Left colon (tissue), 2 donors: ENCODE measurements around the gene KLHL10. TPM values are rescaled to one million over a fixed set of nuclear protein-coding genes. Genes with fewer than 3 reads are reported as not detected.
A peak's percentile ranks its signal among the peaks of the same experiment; 100 is the strongest.
"Not testable (repeated sequence)": the region's sequence is repeated elsewhere in the genome, so short reads cannot be mapped to it uniquely, and the experiment has no call there.

Source experiments
- ATAC-seq: fragments of 200-7000 bp; cut with Tn5 transposase; one replicate; pipeline ENCODE4 v1.9.1; 2020; ENCODE audit warnings: mild to moderate bottlenecking, moderate library complexity
- DNase-seq, 2 donors: peaks; one replicate each; pipeline ENCODE4 v3.0.0-alpha.2; 2020
- intact Hi-C, 2 donors: fragments of 100-400 bp; cut with DNase I in 1 of 2; cut with micrococcal nuclease in 1 of 2; formaldehyde crosslinking; loops; one replicate each; pipeline versions ENCODE4 v1.11.2 to v1.14.0; 2022; cut with DNase I, micrococcal nuclease
- total RNA-seq, 2 donors: library from RNA; stranded (reverse); fragmentation: NEBNext Ultra II Directional; extraction: Animal tissue kit (Norgen Biotek cat#: 25700); gene quantifications; one replicate each; pipeline ENCODE4 v1.2.1, GENCODE V29; 2021
- donor health status: DM: no; HTN: no; CAD: no.
- donor health status: DM: yes; HTN: yes; CAD: no.

KLHL10 gene
- total RNA-seq, 2 donors from 2014 or later = not detected

DNA sequence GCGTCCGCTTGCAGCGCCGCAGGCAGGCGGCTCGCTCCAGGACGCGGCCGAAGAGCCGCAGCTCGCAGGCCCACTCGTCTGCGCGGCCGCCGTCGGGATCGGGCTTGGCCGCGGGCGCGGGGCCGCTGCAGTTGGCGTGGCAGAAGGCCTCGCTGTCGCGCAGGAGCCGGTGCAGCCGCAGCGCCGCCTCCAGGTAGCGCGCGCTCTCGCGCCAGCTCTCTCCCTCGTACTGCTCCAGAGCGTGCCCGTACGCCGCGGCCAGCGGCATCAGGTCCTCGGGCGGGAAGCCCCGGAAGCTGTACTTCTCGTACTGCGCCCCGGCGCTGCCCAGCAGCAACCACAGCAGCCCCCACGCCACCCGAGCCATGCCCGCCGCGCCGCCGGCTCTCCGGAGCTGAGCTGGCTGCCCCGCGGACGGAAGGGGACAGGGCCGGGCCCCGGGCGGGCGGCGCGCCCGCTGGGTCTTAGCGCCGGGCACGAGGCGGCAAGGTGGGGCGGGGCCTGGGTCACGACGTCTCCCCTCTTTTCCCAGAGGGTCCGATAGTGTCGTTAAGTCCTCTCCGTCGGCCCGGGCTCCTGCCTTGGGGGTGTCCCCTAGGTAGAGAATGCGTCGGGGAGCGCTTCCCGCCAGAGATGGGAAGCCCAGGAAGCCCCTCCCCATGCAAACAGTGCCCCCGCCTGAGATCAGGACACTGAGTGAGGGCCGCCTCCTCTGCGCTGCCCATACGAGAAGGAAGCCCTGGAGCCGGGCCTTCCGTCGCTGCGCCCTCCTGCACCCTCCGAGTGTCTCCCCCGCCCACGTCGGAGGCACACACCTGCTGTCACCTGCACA, 25.9 kb upstream of the KLHL10 start, which contains the start of gene P3H4:
P3H4 (minus strand) TSS at position 401 of the 832 bp plus-strand sequence; CDS start at position 367, 34 bp downstream.
- DNase-seq (peak; percentile 66 to 88), ATAC-seq (peak; percentile 81)
- intact Hi-C loops = no loop called here

DNA sequence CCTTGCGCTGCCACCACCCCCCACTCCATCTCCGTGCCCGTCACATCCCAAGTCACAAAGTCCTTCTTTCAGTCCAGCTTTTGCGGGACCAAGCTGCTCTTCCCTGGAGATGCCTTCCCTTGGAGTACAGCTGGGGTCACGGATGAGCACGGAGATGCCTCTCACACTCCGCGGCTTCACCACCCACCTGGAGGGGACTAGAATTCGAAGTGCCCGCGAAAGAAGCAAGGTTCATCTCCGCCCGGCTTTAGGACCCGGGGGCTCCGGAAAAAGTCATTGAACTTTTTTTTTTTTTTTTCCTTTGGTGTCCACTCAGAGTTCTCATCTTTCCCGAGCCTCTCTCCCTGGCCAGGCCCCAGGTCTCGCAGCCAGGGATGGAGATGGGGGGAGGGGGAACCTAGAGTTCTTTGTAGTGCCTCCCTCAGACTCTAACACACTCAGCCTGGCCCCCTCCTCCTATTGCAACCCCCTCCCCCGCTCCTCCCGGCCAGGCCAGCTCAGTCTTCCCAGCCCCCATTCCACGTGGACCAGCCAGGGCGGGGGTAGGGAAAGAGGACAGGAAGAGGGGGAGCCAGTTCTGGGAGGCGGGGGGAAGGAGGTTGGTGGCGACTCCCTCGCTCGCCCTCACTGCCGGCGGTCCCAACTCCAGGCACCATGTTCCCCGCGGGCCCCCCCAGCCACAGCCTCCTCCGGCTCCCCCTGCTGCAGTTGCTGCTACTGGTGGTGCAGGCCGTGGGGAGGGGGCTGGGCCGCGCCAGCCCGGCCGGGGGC, 25.1 kb upstream of the KLHL10 start, which contains the start of gene FKBP10:
FKBP10 (plus strand) TSS at position 624 of the 771 bp plus-strand sequence; CDS start at position 655, 31 bp downstream.
- DNase-seq (peak; percentile 56 to 63), ATAC-seq (peak; percentile 10)
- intact Hi-C loops = no loop called here

GRCh38 chr17:41813152-41813680, 24.4 kb upstream of the KLHL10 start:
- ATAC-seq = no peak
- DNase-seq = no peak
- intact Hi-C loops = no loop called here

DNA sequence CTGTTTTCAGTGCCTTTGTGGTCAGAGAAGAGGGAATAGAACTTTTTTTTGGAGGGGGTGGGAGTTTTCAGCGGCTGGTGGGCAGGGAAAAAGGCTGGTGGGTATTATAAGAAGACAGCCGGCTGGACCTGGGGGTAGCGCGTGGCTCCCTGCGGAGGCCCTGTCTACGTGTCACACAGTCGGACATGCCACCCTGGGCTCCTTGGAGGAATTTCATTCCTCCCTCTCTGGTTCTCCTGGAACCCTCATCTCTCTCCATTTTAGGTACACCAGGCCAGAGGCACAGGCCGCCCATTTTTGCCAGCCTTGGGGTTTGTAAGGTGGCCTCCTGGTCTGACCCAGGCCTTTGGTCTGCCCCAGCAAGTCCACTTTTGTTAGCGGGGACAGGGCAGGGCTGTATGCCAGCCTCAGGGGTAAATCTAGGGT, 23.9 kb upstream of the KLHL10 start:
- ATAC-seq (no peak), DNase-seq (no peak)
- intact Hi-C loops = no loop called here

GRCh38 chr17:41814195-41814594, 23.4 kb upstream of the KLHL10 start:
- ATAC-seq (no peak), DNase-seq (no peak)
- intact Hi-C loops = no loop called here

DNA sequence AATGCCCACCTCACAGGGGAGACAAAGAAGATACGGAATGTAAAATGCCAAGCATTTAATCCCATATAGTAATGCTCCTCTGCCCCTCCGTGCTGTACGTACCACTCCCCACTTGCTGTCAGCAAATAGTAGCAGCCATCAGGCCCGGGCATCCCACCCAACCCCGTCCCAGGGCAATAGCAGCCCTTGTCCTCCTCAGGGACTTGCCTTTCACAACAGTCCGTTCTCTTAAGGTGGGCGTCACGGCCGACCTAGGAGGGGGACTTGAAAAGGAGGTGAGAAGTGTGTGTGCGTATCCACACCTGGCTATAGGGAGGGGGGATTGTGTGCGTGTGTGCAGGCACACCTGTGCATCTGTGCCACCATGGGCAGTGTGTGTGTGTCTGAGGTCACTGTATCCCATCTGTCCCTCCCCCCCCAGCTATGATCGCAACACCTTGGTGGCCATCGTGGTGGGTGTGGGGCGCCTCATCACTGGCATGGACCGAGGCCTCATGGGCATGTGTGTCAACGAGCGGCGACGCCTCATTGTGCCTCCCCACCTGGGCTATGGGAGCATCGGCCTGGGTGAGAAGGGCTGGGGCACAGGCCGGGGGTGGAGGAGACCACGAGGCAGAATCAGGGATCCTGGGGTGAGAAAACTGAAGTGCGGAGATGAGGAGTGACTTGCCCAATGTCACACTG, 20.8 kb upstream of the KLHL10 start:
- no peak for ATAC-seq
- no peak for DNase-seq
- intact Hi-C loops = no loop called here

DNA sequence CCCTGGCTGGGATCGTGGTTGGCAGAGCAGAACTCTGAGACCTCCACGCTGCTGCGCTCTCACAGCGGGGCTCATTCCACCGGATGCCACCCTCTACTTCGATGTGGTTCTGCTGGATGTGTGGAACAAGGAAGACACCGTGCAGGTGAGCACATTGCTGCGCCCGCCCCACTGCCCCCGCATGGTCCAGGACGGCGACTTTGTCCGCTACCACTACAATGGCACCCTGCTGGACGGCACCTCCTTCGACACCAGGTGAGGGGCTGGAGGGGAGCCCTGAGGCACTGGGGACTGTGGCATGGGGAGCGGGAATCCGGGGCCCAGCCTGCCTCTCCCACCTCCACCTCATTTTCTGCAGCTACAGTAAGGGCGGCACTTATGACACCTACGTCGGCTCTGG, 19.6 kb upstream of the KLHL10 start:
- no peak for DNase-seq
- no peak for ATAC-seq
- intact Hi-C loops = no loop called here

GRCh38 chr17:41821776-41822175, 15.8 kb upstream of the KLHL10 start:
- no peak for DNase-seq
- intact Hi-C loops = no loop called here
- no peak for ATAC-seq

DNA sequence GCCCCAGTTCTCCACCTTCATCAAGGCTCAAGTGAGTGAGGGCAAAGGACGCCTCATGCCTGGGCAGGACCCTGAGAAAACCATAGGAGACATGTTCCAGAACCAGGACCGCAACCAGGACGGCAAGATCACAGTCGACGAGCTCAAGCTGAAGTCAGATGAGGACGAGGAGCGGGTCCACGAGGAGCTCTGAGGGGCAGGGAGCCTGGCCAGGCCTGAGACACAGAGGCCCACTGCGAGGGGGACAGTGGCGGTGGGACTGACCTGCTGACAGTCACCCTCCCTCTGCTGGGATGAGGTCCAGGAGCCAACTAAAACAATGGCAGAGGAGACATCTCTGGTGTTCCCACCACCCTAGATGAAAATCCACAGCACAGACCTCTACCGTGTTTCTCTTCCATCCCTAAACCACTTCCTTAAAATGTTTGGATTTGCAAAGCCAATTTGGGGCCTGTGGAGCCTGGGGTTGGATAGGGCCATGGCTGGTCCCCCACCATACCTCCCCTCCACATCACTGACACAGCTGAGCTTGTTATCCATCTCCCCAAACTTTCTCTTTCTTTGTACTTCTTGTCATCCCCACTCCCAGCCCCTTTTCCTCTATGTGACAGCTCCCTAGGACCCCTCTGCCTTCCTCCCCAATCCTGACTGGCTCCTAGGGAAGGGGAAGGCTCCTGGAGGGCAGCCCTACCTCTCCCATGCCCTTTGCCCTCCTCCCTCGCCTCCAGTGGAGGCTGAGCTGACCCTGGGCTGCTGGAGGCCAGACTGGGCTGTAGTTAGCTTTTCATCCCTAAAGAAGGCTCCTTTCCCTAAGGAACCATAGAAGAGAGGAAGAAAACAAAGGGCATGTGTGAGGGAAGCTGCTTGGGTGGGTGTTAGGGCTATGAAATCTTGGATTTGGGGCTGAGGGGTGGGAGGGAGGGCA, 15.1 kb upstream of the KLHL10 start:
- intact Hi-C loops = no loop called here
- DNase-seq (no peak), ATAC-seq (no peak)

- ATAC-seq (no peak), DNase-seq (no peak)
- intact Hi-C loops = no loop called here
Measured at GRCh38 chr17:41823141-41823524, 14.5 kb upstream of the KLHL10 start.

- intact Hi-C loops = no loop called here
- DNase-seq (no peak), ATAC-seq (no peak)
Measured at GRCh38 chr17:41823580-41823979, 14.0 kb upstream of the KLHL10 start.

DNA sequence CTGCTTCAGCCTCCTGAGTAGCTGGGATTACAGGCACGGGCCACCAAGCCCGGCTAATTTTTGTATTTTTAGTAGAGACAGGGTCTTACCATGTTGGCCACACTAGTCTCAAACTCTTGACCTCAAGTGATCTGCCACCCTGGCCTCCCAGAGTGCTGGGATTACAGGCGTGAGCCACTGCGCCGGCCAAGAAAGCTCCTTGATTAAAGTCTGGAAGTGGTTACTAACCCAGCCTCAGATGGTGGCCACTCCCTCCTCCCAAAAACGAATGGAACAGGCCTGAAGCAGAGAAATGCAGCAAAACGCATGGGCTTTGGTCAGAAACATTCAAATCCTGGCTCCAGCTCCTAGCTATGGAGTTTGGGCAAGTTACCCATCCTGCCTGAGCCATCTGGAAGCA, 13.5 kb upstream of the KLHL10 start:
- intact Hi-C loops = no loop called here
- DNase-seq (no peak), ATAC-seq (no peak)

DNA sequence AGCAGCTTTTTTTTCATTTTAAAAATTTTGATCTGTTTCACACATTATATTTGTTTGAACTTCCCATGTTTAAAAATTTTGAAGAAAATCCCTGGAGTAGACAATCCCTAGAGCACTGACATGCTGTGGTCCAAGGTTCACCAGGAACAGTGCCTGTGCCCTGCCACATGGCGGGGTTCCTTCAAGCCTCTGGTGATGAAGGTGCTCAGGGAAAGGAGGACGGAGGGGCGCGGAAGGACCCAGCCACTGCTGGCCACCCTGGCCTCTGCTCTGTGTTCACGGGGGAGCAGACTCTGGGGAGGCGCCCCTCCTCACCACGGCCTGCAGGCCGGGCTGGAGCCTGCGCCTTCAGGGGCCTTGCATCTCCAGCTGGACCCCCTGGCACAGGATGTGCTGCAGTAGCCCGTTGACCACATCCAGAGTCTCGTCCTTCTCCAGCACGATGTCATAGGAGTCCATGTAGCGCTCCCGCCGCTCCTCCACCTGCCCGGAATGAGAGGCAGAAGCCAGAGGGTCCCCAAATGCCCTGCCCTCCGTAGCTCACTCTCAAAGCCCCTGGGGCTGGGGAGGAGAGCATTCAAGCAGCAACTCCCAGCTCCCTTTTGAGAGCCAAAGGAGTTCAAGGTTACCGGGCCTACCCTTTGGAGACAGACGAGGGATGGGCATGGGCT, 12.3 kb upstream of the KLHL10 start:
- ATAC-seq (no peak), DNase-seq (no peak)
- intact Hi-C loops = no loop called here

DNA sequence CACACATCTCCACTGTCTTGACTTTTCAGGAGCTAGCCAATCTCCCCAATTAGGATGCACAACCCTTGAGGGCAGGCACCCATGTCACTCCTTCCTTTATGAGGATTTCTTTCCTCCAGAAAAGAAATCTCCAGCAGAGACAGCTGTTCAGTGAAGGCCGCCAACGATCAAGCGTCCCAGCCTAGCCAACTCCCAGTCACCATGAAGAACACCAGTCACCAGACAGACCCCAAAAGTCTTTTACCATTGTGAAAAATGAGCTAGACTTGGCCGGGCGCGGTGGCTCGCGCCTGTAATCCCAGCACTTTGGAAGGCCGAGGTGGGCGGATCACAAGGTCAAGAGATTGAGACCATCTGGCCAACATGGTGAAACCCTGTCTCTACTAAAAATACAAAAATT, 7.7 kb upstream of the KLHL10 start:
- ATAC-seq, intact Hi-C loops, DNase-seq: not testable (repeated sequence)

DNA sequence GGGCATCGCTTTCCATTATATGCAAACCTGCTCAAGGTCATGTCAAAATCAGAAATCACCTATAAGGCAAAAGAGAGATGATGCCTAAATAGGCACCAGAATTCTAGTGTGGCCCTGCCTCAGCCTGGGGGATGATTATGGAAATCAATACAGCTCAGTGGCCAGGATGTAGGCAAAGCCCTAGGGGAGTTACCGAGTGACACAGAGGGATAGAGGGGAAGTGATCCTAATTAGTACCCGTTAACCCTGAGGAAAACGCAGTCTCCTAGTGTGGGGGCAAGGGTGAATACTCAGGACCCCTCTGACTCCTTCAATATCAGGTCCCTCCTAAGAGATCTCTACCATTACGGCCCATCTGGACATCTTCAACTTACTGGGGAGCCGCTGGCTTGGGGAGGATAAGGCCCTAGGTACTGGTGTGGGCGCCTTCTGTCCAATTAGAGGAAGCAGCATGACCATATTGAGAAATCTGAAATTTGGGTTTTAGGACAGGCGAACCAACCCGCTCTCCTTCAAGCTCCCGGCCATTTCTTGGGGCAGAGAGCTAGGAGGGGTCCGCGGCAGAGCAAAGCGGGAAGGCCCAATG, 2.3 kb upstream of the KLHL10 start:
- DNase-seq = no peak
- ATAC-seq = peak; percentile 33
- intact Hi-C loops = no loop called here

DNA sequence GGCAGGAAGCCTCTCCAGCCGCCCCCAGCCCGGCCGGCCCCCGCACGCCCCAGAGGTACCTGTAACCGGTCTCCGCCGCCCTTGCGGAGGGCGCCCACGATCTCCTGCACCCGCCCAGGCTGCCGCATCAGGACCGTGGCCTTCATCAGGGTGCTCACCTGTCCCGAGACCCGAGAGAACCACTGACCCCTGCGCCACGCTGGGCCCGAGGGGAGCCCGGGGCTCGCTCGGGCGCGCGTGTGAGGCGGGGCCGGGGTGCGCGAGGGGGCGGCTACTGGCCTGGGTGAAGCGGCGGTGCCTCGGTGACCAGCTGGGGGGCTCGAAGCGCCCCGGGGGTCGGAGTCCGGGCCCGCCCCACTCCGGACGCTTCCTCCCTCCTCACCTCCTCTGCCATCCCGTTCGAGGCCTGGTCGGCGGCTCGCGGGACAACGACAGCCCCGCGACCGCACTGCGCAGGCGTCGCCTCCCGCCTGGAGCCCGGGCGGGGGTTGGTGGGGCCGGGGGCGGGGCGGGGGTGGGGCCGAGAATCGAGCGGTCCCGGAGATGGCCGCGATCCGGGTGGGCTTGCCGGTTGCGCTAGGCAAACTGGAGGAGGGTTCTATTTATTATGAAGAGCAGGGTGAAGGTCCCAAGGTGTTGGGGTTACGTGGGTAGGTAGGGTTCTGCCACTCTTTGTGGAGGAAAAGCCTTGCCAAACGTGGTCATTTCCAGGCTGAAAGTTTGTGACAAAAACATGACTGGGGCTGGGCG, 1.6 kb upstream of the KLHL10 start, which contains the start of gene NT5C3B:
NT5C3B (minus strand) TSS at position 433 of the 750 bp plus-strand sequence; CDS start at position 394, 39 bp downstream.
- intact Hi-C loops = no loop called here
- peak; percentile 95 for ATAC-seq
- DNase-seq = peak; percentile 35 to 59
